Neural cell (in vitro differentiated cells): Measurements from ENCODE around the gene CEP20. TPM values are rescaled to one million over a fixed set of nuclear protein-coding genes. Genes with fewer than 3 reads are reported as not detected.

ENCODE experiments used
- H2AFZ ChIP-seq: fragments of 200-600, 300-800 bp; sonication (generic), shearing (Covaris generic); 2 replicates; pipeline ENCODE4 v1.6.0; 2014; ENCODE audit warnings: low read depth, mild to moderate bottlenecking, antibody characterized with exemption, low read length, moderate library complexity
- H3F3A ChIP-seq: fragments of 200-600 bp; shearing (Covaris generic); 2 replicates; pipeline ENCODE4 v1.6.1; 2016; ENCODE audit warnings: mild to moderate bottlenecking, moderate library complexity, mixed read lengths, antibody characterized with exemption, low read length; ENCODE audit not compliant: insufficient read depth, poor library complexity, severe bottlenecking
- H3K27ac ChIP-seq: fragments of 200-600, 300-800 bp; sonication (generic), shearing (Covaris generic); 2 replicates; pipeline ENCODE4 v1.5.1; 2014; ENCODE audit warnings: mild to moderate bottlenecking, low read length, moderate library complexity
- H3K27me3 ChIP-seq: fragments of 300-800, 200-600 bp; sonication (generic), shearing (Covaris generic); 2 replicates; pipeline ENCODE4 v1.6.0; 2014; ENCODE audit warnings: mild to moderate bottlenecking, low read depth, low read length, moderate library complexity; ENCODE audit not compliant: insufficient read depth
- H3K36me3 ChIP-seq: fragments of 300-800, 200-600 bp; sonication (generic), shearing (Covaris generic); 2 replicates; pipeline ENCODE4 v1.5.1; 2014; ENCODE audit warnings: mild to moderate bottlenecking, antibody characterized with exemption, low read length, moderate library complexity; ENCODE audit not compliant: insufficient read depth
- H3K4me2 ChIP-seq: fragments of 300-800, 200-600 bp; sonication (generic), shearing (Covaris generic); 2 replicates; pipeline ENCODE4 v1.6.0; 2014; ENCODE audit warnings: mild to moderate bottlenecking, low read length
- H3K4me3 ChIP-seq: fragments of 300-800, 200-600 bp; sonication (generic), shearing (Covaris generic); 2 replicates; pipeline ENCODE4 v1.5.1; 2014; ENCODE audit warnings: mild to moderate bottlenecking, low read length, moderate library complexity
- H3K79me2 ChIP-seq: fragments of 200-600 bp; shearing (Covaris generic); replicated peaks from 2 replicates; pipeline ENCODE4 v1.6.0; 2014; ENCODE audit warnings: mild to moderate bottlenecking, low read length, moderate library complexity; ENCODE audit not compliant: insufficient read depth
- H3K9ac ChIP-seq: fragments of 300-800, 200-600 bp; sonication (generic), shearing (Covaris generic); 2 replicates; pipeline ENCODE4 v1.6.1; 2016; ENCODE audit warnings: mild to moderate bottlenecking, low read length, mixed read lengths
- H3K9me2 ChIP-seq: fragments of 200-600 bp; shearing (Covaris generic); 2 replicates; pipeline ENCODE4 v1.6.1; 2016; ENCODE audit warnings: mild to moderate bottlenecking, low read length, mixed read lengths; ENCODE audit not compliant: insufficient read depth
- H3K9me3 ChIP-seq: fragments of 200-600, 300-800 bp; sonication (generic), shearing (Covaris generic); 2 replicates; pipeline ENCODE4 v1.6.1; 2016; ENCODE audit warnings: mild to moderate bottlenecking, mixed run types, low read length, moderate library complexity, mixed read lengths
- H4K20me1 ChIP-seq: fragments of 200-600 bp; shearing (Covaris generic); 2 replicates; pipeline ENCODE4 v1.6.1; 2016; ENCODE audit warnings: mild to moderate bottlenecking, mixed run types; ENCODE audit not compliant: insufficient read depth
- CTCF ChIP-seq: fragments of 450-650 bp; IDR thresholded peaks from 2 replicates; pipeline ENCODE4 v1.5.1; 2014; ENCODE audit warnings: antibody characterized with exemption, mild to moderate bottlenecking, moderate library complexity; ENCODE audit not compliant: poor library complexity, severe bottlenecking
- EP300 ChIP-seq: fragments of 450-650 bp; conservative IDR thresholded peaks from 2 replicates; pipeline ENCODE4 v1.6.1; 2014; ENCODE audit warnings: antibody characterized with exemption, mild to moderate bottlenecking, moderate library complexity; ENCODE audit not compliant: poor library complexity, severe bottlenecking
- EZH2 ChIP-seq: fragments of 200-600, 300-800 bp; shearing (Covaris generic), sonication (generic); IDR thresholded peaks from 2 replicates; pipeline ENCODE4 v1.6.1; 2014; ENCODE audit warnings: antibody characterized with exemption, low read length, borderline replicate concordance, mild to moderate bottlenecking; ENCODE audit not compliant: insufficient read depth, poor library complexity, severe bottlenecking
- MXI1 ChIP-seq: fragments of 450-650 bp; conservative IDR thresholded peaks from 2 replicates; pipeline ENCODE4 v1.6.1; 2014; ENCODE audit warnings: antibody characterized with exemption, mild to moderate bottlenecking; ENCODE audit not compliant: poor library complexity, severe bottlenecking
- POLR2AphosphoS5 ChIP-seq: IDR thresholded peaks from 2 replicates; pipeline ENCODE4 v1.6.1; 2012
- RAD21 ChIP-seq: fragments of 450-650 bp; conservative IDR thresholded peaks from 2 replicates; pipeline ENCODE4 v1.6.1; 2014; ENCODE audit warnings: antibody characterized with exemption, mild to moderate bottlenecking, moderate library complexity
- REST ChIP-seq: IDR thresholded peaks from 2 replicates; pipeline ENCODE4 v1.6.1; 2012; ENCODE audit warnings: borderline replicate concordance
- SMC3 ChIP-seq: fragments of 450-650 bp; conservative IDR thresholded peaks from 2 replicates; pipeline ENCODE4 v1.6.1; 2014; ENCODE audit warnings: antibody characterized with exemption, mild to moderate bottlenecking, moderate library complexity; ENCODE audit not compliant: poor library complexity
- polyA plus RNA-seq: library from polyadenylated mRNA; depleted of rRNA; stranded (reverse); fragments of >200 nt; gene quantifications from 2 replicates; pipeline ENCODE4 v1.2.3, GENCODE V29; 2014

The CEP20 gene
- polyA plus RNA-seq, 1 donor from 2014 or later: 59.7 TPM

- TF ChIP-seq REST (no peak), MXI1 (no peak)
- Histone ChIP-seq H3F3A (no peaks in the 10 kb centered on the region), H4K20me1 (no peaks in the 10 kb centered on the region), H2AFZ (no peak overlapping the region), H3K27me3 (no peaks in the 10 kb centered on the region), H3K4me2 (no peak overlapping the region), H3K36me3 (no peaks in the 10 kb centered on the region), H3K4me3 (no peak overlapping the region), H3K9me3 (no peaks in the 10 kb centered on the region), H3K9ac (no peak overlapping the region), H3K79me2 (no peaks in the 10 kb centered on the region), H3K9me2 (no peaks in the 10 kb centered on the region), H3K27ac (no peak overlapping the region)
Measured at GRCh38 chr16:15911198-15911597, 22.8 kb upstream of the CEP20 start.

DNA sequence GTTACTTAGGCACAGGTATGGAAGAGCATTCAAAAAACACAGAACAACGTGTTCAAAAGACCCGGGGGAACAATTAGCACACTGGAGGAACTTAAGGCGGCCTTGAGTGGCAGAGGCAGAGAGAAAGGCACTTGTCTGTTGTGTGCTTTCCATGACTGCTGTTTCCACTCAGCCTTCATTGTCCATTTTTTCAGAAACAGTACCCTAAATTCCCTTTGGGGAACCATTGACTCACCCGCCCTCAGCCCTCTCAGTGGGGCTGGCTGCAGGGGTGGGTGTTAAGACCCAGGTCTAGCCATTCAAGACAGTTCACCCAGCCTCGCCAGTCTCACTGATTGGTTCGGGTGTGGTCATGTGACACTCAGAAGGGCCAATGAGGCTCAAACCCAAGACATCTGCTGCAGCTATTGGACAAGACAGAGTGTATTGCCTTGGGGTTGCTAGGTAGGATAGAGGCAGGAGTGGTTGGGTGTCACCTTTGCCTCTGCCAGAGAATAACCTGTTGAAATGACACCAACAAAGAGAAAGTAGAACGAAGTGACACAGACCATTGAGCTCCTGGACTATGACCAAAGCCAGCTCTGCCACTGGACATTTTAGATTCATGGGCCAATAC is 19.6 kb upstream of the CEP20 start:
- Histone ChIP-seq H3K27ac (no peak overlapping the region), H3K36me3 (no peaks in the 10 kb centered on the region), H3K27me3 (no peaks in the 10 kb centered on the region), H3K9me3 (no peaks in the 10 kb centered on the region), H2AFZ (no peak overlapping the region), H3K9ac (no peak overlapping the region), H3F3A (no peaks in the 10 kb centered on the region), H3K9me2 (no peaks in the 10 kb centered on the region), H4K20me1 (no peaks in the 10 kb centered on the region), H3K79me2 (no peaks in the 10 kb centered on the region), H3K4me2 (no peak overlapping the region), H3K4me3 (no peak overlapping the region)
- no peak for TF ChIP-seq CTCF
- no peak for TF ChIP-seq MXI1
- TF ChIP-seq SMC3: no peak
- no peak for TF ChIP-seq POLR2AphosphoS5
- no peak for TF ChIP-seq REST
- TF ChIP-seq EZH2: no peak
- TF ChIP-seq RAD21: no peak
- no peak for TF ChIP-seq EP300
